Measurements from ENCODE around the gene DESI1.

- TF ChIP-seq CTCF (IDR thresholded peaks at IDR 0.05) (no peak), POLR2AphosphoS2 (conservative IDR thresholded peaks at IDR 0.05; ENCODE audit: low read length) (no peak)
Observed at GRCh38 chr22:41659941-41660340, 39.1 kb upstream of the DESI1 start.

All from A549 (cell line).